HL-60/S4 treated with phorbol 12-myristate 13-acetate at 8.2 ng/mL for 4 days and 3 days (cell line): ENCODE results near the gene AP2A2.

ENCODE experiments used
- in situ Hi-C: fragments of 300-500 bp; cut with MboI; formaldehyde crosslinking; loops from 2 replicates; pipeline ENCODE4 v1.15.0; 2022; ENCODE audit warnings: low sequenced_read_pairs

The AP2A2 gene

DNA sequence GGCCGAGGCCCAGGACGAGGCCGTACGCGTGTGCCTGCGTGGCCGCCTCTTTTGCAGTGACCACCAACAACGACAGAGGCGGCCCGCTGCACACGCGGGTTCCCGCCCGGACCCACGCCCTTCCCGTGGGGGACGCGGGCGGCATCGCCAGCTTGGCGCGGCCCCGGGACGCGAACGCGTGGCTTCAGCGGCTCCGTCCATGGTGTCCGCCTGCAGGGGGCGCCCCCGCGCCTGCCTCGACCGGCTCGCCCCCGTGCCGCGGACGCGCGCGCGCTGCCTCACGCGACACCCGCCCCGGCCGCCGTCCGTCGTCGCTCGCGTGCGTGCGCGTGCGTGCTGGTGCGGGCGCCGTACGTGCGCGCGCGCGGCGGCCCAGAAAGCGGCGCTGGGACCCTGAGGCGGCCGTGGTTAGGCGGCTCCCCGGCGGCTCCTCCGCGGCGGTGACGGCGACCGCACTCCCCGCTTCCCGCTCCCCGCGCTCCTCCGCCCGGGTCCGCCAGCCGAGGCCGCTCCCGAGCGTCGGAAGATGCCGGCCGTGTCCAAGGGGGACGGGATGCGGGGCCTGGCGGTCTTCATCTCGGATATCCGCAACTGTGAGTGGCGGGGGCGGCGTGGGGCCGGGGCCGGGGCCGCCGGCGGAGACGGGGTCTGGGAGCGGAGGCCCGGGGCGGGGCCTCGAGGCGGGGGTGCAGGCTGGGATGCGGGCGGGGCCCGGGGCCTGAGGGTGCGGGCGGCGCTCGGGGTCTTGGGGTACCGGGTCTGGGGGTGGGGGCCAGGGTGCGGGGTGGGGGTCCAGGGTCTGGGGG, at the start of gene AP2A2:
Gene AP2A2, plus strand, starts transcription at position 375 of the 806 bp plus-strand sequence. Its CDS starts 152 bp downstream, at position 527.
- in situ Hi-C loops: no loop called here

DNA sequence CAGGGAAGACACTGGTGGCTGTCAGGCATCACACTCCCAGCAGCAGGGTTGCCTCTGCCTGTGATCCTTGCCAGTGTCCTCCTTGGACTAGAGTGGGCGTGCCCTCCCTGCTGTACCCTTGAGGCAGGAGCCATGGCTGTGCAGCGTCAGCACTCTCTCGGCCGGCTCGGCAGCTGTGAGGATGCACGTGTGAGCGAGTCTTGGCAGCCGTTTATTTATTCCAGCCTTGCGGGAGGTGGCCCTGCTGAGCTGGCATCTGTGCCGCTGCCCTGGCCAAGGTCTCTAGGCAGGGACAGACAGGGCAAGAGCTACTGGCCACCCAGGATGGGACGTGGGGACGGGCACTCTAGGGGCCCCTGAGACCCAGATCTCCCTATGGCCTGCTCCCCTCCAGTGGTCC, 49.1 kb upstream of the AP2A2 start:
- in situ Hi-C loops: no loop called here

DNA sequence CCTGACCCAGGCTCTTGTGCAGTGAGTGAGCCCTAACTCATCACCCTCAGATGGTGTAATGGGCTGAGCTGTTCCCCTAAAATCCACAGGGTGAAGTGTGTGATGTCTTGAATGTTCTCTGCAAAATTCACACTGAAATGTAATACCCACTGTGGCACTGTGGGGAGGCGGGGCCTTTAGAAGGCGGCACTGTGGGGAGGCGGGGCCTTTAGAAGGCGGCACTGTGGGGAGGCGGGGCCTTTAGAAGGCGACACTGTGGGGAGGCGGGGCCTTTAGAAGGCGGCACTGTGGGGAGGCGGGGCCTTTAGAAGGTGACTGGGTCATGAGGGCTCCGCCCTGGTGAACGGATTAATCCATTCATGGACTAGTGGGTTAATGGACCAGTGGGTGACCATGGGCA, 48.1 kb upstream of the AP2A2 start:
- in situ Hi-C loops: no loop called here

DNA sequence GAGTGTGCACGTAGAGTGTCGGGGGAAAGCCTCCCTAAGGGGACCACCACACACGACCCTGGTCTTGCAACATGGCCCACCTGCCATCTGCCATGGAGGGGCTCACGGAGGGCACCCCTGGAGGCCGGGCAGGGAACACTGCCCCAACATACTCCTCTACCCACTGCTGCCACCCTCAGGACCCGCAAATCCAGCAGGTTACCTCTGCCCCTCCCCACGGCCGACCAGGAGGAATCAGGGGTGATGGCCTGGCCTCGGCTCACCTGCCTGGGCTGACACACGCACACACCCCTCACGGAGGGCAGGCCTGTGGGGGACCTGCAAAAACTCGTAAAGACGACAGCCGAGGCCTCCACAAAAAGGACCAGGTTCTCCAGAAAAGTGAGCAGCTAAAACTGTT, 45.2 kb upstream of the AP2A2 start:
- in situ Hi-C loops: no loop called here

DNA sequence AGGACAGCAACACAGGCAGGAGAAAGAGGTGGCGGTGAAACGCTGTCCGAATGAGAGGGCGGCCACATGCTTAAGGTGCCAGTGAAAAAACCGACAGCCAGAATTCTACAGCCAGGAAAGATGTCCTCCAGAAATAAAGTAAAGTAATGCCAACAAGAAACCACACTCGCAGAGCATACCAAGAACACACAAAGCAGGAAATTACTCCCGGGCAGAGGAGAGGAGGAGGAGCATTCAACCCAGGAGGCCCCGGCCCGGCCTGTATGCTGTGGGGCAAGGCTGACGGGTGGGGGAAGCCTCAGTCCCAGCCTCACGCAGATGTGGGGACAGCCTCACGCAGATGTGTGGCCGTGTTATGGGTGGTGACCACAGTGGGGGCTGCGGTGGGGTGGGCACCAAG, 43.1 kb upstream of the AP2A2 start:
- in situ Hi-C loops: no loop called here

DNA sequence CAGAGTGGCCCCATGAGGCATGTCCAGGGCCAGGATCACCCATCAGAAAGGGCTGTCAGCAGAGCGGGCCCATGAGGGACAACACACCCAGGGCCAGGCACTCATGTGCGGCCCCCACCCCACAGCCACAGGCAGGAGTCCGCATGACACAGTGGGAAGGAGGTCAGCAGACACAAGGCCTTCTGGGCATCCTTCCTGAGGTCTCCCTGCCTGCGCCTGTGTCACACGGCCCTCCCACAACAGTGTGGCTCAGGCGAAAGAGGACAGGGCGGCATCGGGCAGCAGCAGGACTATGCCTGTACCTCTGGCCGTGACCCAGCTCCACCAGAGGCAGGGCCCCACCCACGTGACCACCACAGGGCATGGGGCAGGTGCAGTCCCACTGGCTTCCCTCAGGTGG, 42.1 kb upstream of the AP2A2 start:
- in situ Hi-C loops: no loop called here

DNA sequence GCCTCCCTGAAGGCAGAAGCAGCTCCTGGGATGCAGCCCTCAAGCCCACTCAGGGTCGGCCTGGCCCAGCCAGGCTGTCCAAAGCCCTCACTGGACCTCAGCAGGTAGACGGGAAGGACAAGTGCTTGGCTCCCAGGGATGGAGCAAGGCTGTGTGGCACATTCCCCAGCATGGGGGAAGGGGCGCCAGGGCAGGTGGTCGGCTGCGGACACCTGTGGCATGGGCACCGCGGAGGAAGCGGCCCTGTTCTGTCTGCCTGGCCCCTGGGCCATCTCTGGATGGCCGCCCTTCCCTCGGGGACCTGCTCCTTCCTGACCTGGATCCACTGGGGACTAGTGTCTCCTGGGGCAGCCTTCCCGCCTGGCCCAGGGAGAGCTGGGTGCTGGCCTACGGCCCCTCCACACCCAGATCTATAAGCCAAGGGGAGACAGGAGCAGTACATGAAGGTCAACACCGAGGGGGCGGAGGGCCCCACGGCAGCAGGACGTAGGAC, 41.0 kb upstream of the AP2A2 start:
- in situ Hi-C loops: no loop called here

DNA sequence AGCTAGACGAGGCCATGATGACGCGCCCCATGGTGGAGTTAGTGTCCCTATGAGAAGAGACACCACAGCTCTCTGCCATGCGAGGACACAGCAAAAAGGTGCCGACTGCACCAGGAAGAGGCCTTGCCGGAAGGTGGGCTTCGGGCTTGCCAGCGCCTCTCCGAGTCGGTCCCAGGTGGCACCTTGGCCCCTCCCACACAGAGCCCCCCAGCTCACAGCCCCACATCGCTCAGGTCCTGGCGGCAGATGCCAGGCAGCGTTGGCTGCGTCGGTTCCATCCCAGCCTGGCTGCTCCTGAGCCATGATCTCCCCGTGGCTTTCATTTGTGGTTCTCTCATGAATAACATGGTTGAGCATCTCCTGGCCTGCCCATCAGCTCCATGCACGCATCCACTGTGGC, 39.1 kb upstream of the AP2A2 start:
- in situ Hi-C loops: no loop called here

DNA sequence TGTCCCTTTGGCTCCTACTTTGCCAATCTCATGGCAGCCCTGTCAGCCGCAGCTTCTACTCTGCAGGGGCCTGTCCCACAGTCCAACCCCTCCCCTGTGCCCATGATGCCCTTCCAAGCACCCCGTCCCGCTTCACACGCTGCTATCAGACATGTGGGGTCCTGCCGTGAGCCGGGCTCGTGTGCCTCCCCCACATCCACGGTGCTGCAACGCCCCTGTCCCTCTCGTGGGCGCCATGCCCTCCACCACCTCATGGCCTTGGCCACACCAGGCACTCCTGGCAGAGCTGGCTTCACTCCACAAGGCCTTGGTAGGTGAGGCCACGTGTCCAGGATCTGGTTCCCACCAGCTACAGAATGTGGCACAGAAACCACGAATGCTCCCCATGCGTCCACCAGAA, 38.1 kb upstream of the AP2A2 start:
- in situ Hi-C loops: no loop called here

DNA sequence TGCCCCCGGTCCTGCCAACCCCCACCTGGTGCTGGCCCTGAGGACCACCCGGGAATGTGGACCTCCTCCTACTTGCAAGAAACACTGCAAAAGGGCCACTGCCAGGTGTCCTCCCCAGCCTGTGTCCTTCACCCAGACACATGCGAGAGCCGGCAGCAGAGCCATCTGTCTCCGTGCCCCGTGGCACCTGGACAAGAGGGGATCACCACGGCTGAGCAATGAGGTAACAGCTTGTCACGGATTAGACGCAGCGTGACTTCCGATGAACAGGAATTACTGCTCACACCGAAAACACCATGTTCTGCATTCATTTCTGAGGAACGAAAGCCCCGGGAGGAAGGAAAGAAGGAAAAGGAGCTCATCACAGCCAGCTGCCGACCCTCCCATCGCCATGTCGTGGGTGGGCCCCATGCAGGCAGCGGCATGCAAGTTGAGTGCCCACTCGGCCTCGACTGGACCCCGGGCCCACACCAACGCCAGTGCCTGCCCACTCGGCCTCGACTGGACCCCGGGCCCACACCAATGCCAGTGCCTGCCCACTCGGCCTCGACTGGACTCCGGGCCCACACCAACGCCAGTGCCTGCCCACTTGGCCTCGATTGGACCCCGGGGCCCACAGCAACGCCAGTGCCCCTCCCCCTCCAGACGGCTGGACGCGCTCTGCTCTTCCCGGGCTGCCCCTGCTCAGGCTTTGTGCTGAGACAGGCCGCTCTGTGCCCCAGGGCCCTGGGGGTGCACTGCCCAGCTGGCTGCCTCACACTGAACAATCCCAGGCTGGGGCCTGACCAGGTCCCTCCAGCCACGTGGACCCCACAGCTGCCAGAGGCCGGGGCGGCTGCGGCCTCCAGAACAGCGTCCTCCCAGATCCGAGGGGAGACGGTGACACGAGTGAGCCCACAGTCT, 37.1 kb upstream of the AP2A2 start:
- in situ Hi-C loops: no loop called here

DNA sequence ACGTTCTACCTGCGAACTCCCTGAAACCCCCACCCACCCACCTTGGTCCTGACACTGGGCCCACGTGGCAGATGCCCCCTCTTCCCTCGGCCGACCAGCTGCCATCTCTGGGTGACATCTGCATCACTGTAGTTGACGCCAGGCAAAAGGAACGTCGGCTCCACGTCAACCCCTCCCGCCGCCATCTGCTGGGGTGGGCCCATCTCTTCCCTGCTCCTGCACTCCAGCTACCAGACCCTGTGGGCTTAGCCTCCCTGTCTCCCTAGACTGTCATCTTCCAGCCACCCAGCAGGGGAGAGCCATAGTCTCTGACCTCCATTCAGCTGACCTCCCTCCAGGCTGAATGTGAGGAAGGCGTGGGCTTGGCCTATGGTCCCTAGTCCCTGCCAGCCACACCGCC, 36.4 kb upstream of the AP2A2 start:
- in situ Hi-C loops: no loop called here

DNA sequence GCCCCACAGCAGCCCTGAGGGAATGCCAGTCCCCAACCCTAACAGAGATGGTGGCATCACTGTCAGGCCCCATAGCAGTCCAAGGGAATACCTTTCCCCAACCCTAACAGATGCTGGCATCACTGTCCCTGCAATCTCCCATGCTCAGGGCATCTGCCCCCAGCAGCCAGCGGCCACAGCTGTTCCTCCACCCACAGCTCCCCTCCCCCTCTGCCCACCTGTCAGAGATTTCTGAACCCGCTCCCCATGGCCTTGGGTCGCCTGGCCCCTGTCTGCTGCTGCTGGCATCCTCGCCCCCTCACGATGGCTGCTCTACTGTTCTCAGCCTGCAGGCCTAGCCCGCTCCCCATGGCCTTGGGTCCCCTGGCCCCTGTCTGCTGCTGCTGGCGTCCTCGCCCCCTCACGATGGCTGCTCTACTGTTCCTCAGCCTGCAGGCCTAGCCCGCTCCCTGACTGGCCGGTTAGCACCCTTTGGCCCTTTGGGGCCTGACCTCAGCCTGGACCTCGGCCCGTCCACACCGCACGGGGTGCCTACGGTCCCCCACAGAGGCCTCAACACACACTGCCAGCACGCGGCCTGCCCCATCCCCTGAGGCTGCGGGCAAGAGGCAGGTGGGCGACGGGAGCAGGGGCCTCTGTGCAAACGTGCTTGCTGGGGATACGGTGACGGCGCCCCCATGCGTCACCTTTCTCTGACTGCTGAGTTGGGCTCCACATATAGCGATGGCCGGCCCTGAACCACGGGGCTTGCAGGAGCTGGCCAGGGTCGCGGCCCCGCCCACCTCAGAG, 35.8 kb upstream of the AP2A2 start:
- in situ Hi-C loops: no loop called here

DNA sequence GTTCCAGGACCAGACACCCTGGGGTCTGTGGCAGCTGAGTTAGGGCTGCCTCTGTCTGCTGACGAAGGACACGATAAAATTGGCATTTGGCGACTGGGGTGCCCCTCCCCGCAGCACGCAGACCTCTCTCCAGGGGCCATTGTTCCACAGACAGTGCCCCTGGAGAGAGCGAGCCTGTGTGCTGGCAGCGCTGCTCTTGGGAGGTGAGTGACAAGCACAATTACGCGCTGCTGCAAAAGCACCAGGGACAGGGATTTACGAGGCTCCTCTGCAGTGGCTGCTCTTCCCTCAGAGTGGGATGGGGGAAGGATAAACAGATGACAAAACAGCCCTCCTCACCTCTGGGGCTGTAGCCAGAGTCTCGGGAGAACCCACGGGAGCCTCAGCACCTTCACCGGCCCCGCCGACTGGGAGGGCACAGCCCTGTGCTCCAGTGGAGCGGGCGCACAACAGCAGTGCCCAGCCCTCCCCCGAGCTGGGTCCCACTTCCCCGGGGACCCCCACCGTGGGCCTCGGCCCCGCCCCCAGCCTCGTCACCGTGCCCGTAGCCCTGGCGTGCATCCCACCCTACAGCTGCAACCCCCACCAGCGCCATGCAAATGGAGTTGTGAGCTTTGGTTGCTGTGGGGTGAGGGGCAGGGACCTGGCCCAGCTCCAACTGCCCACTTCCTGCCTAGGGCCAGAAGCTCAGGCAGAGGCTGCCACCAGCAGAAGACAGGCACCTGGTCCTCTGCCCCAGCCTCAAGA, 34.7 kb upstream of the AP2A2 start:
- in situ Hi-C loops: no loop called here

DNA sequence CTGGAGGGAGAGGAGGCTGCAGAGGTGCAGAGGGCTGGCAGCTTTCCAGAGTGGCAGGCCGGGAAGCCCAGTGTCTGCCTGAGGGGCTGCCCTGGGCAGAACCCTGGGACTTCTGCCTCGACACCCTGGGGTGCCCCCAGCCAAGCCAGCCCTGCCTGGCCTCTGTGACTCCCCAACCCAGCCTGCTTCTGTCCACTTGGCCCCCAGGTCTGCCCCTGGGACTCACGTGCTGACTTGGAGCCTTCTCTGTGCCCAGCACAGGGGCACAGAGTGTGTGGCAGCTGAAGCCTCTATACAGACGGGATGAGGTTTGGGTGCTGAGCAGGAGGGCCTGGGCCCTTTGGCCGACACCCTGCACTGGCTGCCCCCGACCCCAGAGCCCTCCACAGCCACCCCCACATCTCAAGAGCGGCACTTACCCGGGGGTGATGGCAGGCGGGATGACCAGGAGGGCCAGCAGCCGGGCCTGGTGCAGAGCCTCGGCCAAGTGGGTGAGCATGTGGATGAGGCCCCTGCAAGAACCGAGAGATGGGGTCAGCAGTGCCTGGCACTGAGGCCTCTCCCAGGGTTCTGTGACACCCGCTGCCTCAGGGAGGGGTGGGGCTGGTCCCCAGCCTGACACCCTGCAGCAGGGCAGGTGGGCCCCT, 32.5 kb upstream of the AP2A2 start:
- in situ Hi-C loops: no loop called here

DNA sequence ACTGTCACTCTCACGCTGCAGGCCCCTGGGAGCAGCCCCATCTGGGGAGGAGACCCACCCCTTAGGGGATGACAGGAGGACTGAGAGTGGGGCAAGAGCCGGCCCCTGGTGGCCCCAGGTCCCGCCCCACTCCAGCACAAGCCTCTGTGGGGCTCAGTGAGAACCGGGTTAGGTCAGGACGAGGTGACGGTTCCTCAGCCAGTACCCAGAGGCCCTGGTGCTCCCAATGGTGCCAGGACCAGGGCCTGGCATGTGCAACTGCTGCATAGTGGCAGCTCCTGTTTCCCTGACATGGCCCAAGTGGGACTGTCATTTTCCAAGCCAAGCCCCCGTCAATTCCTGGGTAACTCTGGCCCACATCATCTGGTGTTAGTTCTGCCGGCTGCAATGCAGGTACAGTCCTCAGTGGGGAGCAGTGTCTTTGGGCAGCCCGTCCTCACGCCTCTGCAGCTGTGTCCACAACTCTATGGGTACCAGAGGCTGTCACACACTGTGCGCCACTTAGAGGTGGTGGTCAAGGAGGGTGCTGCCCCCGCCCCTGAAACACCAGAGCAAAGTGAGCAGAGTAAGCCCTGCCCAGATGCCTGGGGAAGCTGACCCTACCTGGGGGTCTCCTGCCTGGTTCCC, 31.0 kb upstream of the AP2A2 start:
- in situ Hi-C loops: no loop called here

DNA sequence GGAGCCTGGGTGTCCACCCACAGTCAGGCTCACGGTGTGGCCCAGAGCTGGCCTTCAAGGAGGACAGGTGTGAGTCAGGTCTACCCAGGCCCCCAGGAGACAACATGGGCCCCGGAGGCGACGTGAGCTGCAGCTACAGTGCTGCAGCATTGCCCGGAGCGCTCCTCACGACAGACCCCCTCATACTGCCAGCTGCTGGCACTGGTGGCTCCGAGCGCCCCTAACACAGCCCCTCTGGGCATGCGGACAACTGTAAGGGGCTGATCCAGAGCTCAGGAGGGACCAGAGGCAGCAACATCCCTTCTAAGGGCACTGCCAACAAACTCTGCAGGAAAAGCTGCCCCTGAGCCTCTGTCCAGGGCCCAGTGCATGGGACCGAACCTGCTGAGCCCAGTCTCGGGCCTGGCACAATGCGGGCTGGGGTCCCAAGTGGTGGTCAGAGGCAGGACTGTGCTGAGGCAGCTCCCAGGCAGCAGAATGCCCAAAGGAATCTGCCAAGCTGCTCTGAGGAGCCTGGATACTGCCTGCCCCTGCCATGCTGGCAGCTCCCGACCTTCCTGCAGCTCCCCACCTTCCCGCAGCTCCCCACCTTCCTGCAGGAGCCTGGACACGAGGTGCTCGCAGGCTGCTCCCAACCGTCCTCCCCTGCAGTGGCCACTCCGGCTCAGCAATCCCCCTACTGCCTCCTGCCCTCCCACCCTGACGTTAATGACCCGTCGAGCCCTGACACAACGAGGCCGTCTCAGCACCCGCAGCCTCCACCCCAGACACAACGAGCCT, 30.1 kb upstream of the AP2A2 start:
- in situ Hi-C loops: no loop called here

DNA sequence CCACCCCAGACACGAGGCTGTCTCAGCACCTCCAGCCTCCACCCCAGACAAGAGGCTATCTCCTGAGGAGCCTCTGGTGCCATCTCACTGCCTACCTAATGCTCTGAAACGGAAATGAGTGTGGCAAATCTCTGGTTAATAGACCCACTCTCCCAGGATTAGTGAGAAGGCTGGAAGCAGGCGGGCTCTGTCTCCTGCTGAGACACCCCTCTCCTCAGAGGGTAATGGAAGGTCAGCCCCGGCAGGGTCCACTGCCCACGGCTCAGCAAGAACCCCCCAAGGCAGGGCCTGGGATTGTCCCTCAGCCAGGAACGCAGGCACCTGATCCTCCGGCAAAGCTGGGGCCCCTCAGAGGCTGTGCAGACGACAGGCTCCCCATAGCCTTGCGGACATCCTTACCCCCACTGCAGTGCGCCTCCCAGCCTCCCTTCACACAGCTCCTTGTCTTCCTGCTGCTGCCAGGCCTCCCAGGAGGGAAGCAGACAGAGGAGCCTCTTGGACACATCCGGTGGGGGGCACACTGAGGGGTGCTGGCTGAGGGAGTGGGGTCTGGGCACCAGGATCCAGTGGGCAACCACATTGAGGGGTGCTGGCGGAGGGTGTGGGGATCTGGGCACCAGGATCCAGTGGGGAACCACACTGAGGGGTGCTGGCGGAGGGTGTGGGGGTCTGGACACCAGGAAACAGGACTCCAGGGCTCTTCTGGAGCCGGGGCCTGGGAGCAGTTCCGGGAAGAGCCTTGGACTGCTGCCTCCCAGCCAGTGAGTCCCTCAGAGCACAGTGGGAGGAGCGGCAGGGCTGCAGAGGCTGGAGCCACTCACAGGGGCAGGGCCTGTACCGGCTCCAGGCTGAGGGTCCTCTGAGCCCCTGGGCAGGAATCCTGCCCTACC, 28.2 kb upstream of the AP2A2 start:
- in situ Hi-C loops: no loop called here

DNA sequence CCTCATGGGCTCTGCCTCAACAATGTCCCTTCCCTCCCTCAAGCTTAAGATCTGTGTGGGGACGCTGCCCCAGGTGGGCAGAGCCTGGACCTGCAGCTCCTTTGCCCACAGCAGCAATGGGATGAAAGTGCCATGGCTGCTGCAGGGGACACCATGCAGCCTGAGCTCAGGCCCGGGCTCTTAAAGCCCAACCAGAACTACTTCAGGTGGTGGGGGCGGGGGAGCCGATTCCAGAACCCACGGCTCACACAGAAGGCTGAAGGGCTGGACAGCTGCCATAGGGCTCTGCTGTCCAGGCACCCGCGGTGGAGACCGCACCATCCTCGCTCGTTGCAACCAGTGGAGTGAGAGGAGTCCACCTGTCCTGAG, 27.5 kb upstream of the AP2A2 start:
- in situ Hi-C loops: no loop called here
